Gastroesophageal sphincter (tissue), 3 donors: ENCODE data around the gene EXOSC7.

Source experiments
- EP300 ChIP-seq: sonication (generic); formaldehyde crosslinking; IDR thresholded peaks from one replicate; pipeline ENCODE4 v1.6.1; 2017; ENCODE audit warnings: antibody characterized with exemption, mild to moderate bottlenecking
- TF ChIP-seq, protein P1 (sequence below), 4 experiments: fragments of 200-600 bp in 2 of 4; fragments of 450-650 bp in 2 of 4; sonication (generic) in 1 of 4; IDR thresholded peaks; one replicate each; pipeline ENCODE4 v1.5.1; 2017 to 2019; ENCODE audit warnings: antibody characterized with exemption in 4 of 4, mild to moderate bottlenecking in 2 of 4, moderate library complexity in 2 of 4

DNA sequence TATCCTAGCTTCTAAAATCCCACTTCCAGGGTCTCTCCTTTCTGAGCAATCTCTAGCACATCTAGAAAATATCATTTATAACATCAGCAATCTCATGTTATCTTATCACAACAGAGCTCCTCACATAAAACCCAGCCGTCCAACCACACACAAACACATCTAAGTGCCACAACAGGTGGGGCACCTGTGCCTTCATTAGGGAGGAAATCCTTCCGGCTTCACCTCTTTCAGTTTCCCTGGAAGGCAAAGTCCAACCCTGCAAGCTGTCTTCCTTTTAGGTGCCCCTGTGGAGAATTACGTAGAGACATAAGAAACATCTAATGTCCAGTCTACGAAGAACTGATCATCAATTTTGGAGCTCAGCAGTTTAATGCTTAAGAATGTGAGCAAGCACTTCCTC, 1.6 kb upstream of the EXOSC7 start:
- TF ChIP-seq, protein P1, sequence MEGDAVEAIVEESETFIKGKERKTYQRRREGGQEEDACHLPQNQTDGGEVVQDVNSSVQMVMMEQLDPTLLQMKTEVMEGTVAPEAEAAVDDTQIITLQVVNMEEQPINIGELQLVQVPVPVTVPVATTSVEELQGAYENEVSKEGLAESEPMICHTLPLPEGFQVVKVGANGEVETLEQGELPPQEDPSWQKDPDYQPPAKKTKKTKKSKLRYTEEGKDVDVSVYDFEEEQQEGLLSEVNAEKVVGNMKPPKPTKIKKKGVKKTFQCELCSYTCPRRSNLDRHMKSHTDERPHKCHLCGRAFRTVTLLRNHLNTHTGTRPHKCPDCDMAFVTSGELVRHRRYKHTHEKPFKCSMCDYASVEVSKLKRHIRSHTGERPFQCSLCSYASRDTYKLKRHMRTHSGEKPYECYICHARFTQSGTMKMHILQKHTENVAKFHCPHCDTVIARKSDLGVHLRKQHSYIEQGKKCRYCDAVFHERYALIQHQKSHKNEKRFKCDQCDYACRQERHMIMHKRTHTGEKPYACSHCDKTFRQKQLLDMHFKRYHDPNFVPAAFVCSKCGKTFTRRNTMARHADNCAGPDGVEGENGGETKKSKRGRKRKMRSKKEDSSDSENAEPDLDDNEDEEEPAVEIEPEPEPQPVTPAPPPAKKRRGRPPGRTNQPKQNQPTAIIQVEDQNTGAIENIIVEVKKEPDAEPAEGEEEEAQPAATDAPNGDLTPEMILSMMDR (IDR thresholded peaks at IDR 0.05): no peak
- no peak for TF ChIP-seq EP300
